K562 (cell line): Measurements from ENCODE around the gene BNIPL. TPM values are rescaled to one million over a fixed set of nuclear protein-coding genes. Genes with fewer than 3 reads are reported as not detected.

Experiments used
- ARID2 ChIP-seq: fragments of 450-650 bp; IDR thresholded peaks from 2 replicates; pipeline ENCODE4 v1.6.1; 2017; ENCODE audit warnings: antibody characterized with exemption, mild to moderate bottlenecking
- BRCA1 ChIP-seq, 2 experiments: fragments of 450-650 bp in 1 of 2; sonication (generic) in 1 of 2; formaldehyde crosslinking in 1 of 2; IDR thresholded peaks; 2 replicates each; pipeline versions ENCODE4 v1.5.0 to v1.6.1; 2017 to 2020; ENCODE audit warnings: mild to moderate bottlenecking in 1 of 2, missing genetic modification reagents in 1 of 2
- ELF2 ChIP-seq: fragments of 250-450 bp; sonication (Bioruptor Pico); IDR thresholded peaks from 2 replicates; pipeline ENCODE4 v1.5.0; 2021; ENCODE audit warnings: mild to moderate bottlenecking
- FOXJ3 ChIP-seq: sonication (generic); formaldehyde crosslinking; IDR thresholded peaks from 2 replicates; pipeline ENCODE4 v1.4.0; 2020; ENCODE audit warnings: mild to moderate bottlenecking, missing genetic modification reagents
- FOXK2 ChIP-seq, 2 experiments: fragments of 450-650 bp; IDR thresholded peaks in 1 of 2; conservative IDR thresholded peaks in 1 of 2; 2 replicates each; pipeline ENCODE4 v1.6.1; 2016; ENCODE audit warnings: low read depth in 2 of 2, mild to moderate bottlenecking in 1 of 2
- GATAD2B ChIP-seq: fragments of 450-650 bp; IDR thresholded peaks from 2 replicates; pipeline ENCODE4 v1.6.1; 2017; ENCODE audit warnings: mild to moderate bottlenecking, borderline replicate concordance
- GTF2F1 ChIP-seq: IDR thresholded peaks from 2 replicates; pipeline ENCODE4 v1.6.1; 2011; ENCODE audit warnings: low read depth, low read length, improper control_type of control experiment
- HOXB6 ChIP-seq: fragments of 250-450 bp; sonication (Bioruptor Pico); IDR thresholded peaks from 2 replicates; pipeline ENCODE4 v1.5.1; 2022; ENCODE audit warnings: mild to moderate bottlenecking, borderline replicate concordance
- KDM2B ChIP-seq: fragments of 250-450 bp; sonication (Bioruptor Pico); IDR thresholded peaks from 2 replicates; pipeline ENCODE4 v1.8.0; 2021; ENCODE audit warnings: mild to moderate bottlenecking, moderate library complexity
- MCM3 ChIP-seq: fragments of 450-650 bp; IDR thresholded peaks from 2 replicates; pipeline ENCODE4 v1.6.1; 2016
- NKRF ChIP-seq: fragments of 450-650 bp; IDR thresholded peaks from 2 replicates; pipeline ENCODE4 v1.6.1; 2016; ENCODE audit warnings: borderline replicate concordance
- NRF1 ChIP-seq, 2 experiments: fragments of 450-650 bp; IDR thresholded peaks in 1 of 2; conservative IDR thresholded peaks in 1 of 2; 2 replicates each; pipeline ENCODE4 v1.6.1; 2014; ENCODE audit warnings: mild to moderate bottlenecking in 2 of 2
- PRMT5 ChIP-seq: sonication (generic); formaldehyde crosslinking; IDR thresholded peaks from 2 replicates; pipeline ENCODE4 v1.5.0; 2020; ENCODE audit warnings: missing genetic modification reagents
- RREB1 ChIP-seq: fragments of 250-450 bp; sonication (Bioruptor Pico); IDR thresholded peaks from 2 replicates; pipeline ENCODE4 v1.4.0; 2020
- SIRT6 ChIP-seq: IDR thresholded peaks from one replicate; pipeline ENCODE4 v1.6.1; 2012; ENCODE audit warnings: low read depth, mild to moderate bottlenecking, control low read depth, inconsistent platforms, low read length, moderate library complexity
- STAT5A ChIP-seq: IDR thresholded peaks from 2 replicates; pipeline ENCODE4 v1.6.1; 2012; ENCODE audit warnings: low read length, inconsistent platforms, borderline replicate concordance
- TARDBP ChIP-seq: fragments of 450-650 bp; IDR thresholded peaks from 2 replicates; pipeline ENCODE4 v1.6.1; 2016
- U2AF1 ChIP-seq: fragments of 200-400 bp; formaldehyde crosslinking; optimal IDR thresholded peaks from 2 replicates; pipeline ENCODE3; 2017; ENCODE audit warnings: mild to moderate bottlenecking, low read depth, low read length, moderate library complexity
- ZNF354B ChIP-seq: fragments of 250-450 bp; sonication (Bioruptor Pico); IDR thresholded peaks from 2 replicates; pipeline ENCODE4 v1.4.0; 2020
- ZNF436 ChIP-seq: fragments of 250-450, 450-650 bp; sonication (Bioruptor Pico); formaldehyde crosslinking; IDR thresholded peaks from 2 replicates; pipeline ENCODE4 v1.7.0; 2020; ENCODE audit warnings: mild to moderate bottlenecking
- ZNF449 ChIP-seq: fragments of 250-450 bp; sonication (Bioruptor Pico); IDR thresholded peaks from 2 replicates; pipeline ENCODE4 v1.8.0; 2022; ENCODE audit warnings: moderate library complexity, mild to moderate bottlenecking, inconsistent platforms
- ZNF551 ChIP-seq: fragments of 250-450 bp; sonication (Bioruptor Pico); IDR thresholded peaks from 2 replicates; pipeline ENCODE4 v1.5.0; 2021; ENCODE audit warnings: mild to moderate bottlenecking, moderate library complexity
- polyA plus RNA-seq, 8 experiments: library from polyadenylated mRNA; depleted of rRNA in 4 of 8; stranded (reverse) in 5 of 8; unstranded in 3 of 8; fragments of >200 nt; fragmentation: Nextera tagmentation in 2 of 8; fragmentation: Illumina TruSeq in 1 of 8; extraction: Ambion mirVana in 2 of 8; extraction: Trizol in 1 of 8; gene quantifications; 2 replicates each; pipeline versions ENCODE4 v1.2.1 to v1.2.3, GENCODE V29; 2011 to 2014; ENCODE audit warnings: inconsistent platforms in 1 of 8, missing spikeins in 1 of 8
- total RNA-seq, 7 experiments: library from RNA; depleted of rRNA in 6 of 7; stranded (reverse); fragments of >200 nt in 6 of 7; fragmentation: Illumina TruSeq in 2 of 7; extraction: Trizol in 2 of 7; gene quantifications; 2 replicates each; pipeline versions ENCODE4 v1.2.1 to v1.2.3, GENCODE V29; 2011 to 2021; ENCODE audit warnings: low replicate concordance in 1 of 7

BNIPL gene
- total and polyA plus RNA-seq, 9 of the 15 experiments (the other 6 are each of a cell fraction or from before 2014, with no cell fraction given), result 0.08 to 1.4 (median 0.68) TPM

- TF ChIP-seq FOXK2 (conservative IDR thresholded peaks at IDR 0.05 in 1 of 2, IDR thresholded peaks at IDR 0.05 in 1 of 2; ENCODE audit: low read depth in 2 of 2) (peak in 1 of 2 experiments; percentile 51; a peak in 1 of 4 replicates), PRMT5 (CRISPR knock-in tag) (no peak), SIRT6 (no peak), U2AF1 (no peak), ZNF354B (CRISPR knock-in tag) (no peak), RREB1 (CRISPR knock-in tag) (no peak), NRF1 (conservative IDR thresholded peaks at IDR 0.05 in 1 of 2, IDR thresholded peaks at IDR 0.05 in 1 of 2) (no peak; a peak in 1 of 4 replicates), STAT5A (0 out of 2 replicates have a peak, but pooled peaks have one; percentile 21), KDM2B (CRISPR knock-in tag) (no peak), ZNF551 (CRISPR knock-in tag) (no peak), ZNF436 (CRISPR knock-in tag) (no peak), ELF2 (CRISPR knock-in tag) (no peak; the same call in 1 of the 2 replicates), TARDBP (no peak), FOXJ3 (CRISPR knock-in tag) (no peak), ZNF449 (CRISPR knock-in tag) (no peak), ARID2 (no peak), GTF2F1 (no peak), MCM3 (no peak), BRCA1 (IDR thresholded peaks at IDR 0.05) (no peak), BRCA1 (CRISPR knock-in tag; IDR thresholded peaks at IDR 0.05) (no peak), NKRF (no peak), GATAD2B (no peak), HOXB6 (no peak)
Observed at GRCh38 chr1:150999051-150999674, 37.2 kb upstream of the BNIPL start (continued).
